ENCODE measurements around the gene MDGA2.

MDGA2 gene

DNA sequence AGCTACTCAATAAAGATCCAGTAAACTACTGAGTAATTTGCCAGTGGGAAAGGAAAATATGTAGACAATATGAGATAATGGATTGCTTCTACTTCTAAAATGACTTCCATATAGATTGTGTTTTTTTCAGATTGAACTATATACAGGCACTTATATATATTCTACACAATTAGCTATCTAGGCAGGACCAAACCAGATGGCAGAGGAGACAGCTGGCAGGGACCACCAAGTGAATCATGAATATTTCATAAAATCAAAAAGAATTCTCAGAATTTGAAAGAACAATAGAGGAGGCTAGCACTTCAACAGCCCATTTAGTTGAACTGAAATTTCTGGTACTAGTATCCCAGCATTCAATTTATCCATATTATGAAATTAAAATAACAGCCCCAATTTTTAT, 685.8 kb downstream of the MDGA2 start:
- Histone ChIP-seq H3K14ac (ENCODE audit: low read length) (no peak overlapping the region), H3K4me1 (ENCODE audit: control insufficient read depth in 2 of 2, insufficient read depth in 1 of 2, low read depth in 1 of 2, low read length in 2 of 2) (no peaks in the 10 kb centered on the region), H3K4me3 (ENCODE audit: low read length in 2 of 2) (no peak overlapping the region), H2AFZ (ENCODE audit: low read length) (no peak overlapping the region), H3K9me3 (replicated peaks in 1 of 2; ENCODE audit: control insufficient read depth in 2 of 2, insufficient read depth in 1 of 2, low read depth in 1 of 2, low read length in 2 of 2) (no peaks in the 10 kb centered on the region), H2BK120ac (ENCODE audit: low read depth, low read length) (no peak overlapping the region), H3K4me2 (ENCODE audit: insufficient read depth, low read length, poor library complexity, severe bottlenecking) (no peak overlapping the region), H4K91ac (ENCODE audit: low read depth, low read length, poor library complexity) (no peak overlapping the region), H2AK5ac (ENCODE audit: low read depth, low read length) (no peak overlapping the region), H3K4ac (ENCODE audit: low read length) (no peak overlapping the region), H3K18ac (ENCODE audit: low read length) (no peak overlapping the region), H3K27ac (replicated peaks; ENCODE audit: low read length) (no peak overlapping the region), H3K9ac (ENCODE audit: low read depth, low read length, poor library complexity) (no peak overlapping the region), H3K36me3 (replicated peaks in 1 of 2; ENCODE audit: control insufficient read depth in 2 of 2, insufficient read depth in 2 of 2, low read length in 2 of 2) (no peaks in the 10 kb centered on the region), H4K8ac (ENCODE audit: low read depth, low read length) (no peak overlapping the region), H2BK5ac (ENCODE audit: low read length) (no peak overlapping the region), H3K79me1 (ENCODE audit: low read depth, low read length) (no peaks in the 10 kb centered on the region), H3K23ac (ENCODE audit: low read depth, low read length, poor library complexity) (no peak overlapping the region), H2BK15ac (ENCODE audit: low read length) (no peak overlapping the region), H2BK12ac (ENCODE audit: low read length) (no peak overlapping the region), H3K27me3 (ENCODE audit: control insufficient read depth in 3 of 3, insufficient read depth in 3 of 3, low read depth in 1 of 3, low read length in 3 of 3) (no peaks in the 10 kb centered on the region)
- no peak for DNase-seq (ENCODE audit: low spot score)

DNA sequence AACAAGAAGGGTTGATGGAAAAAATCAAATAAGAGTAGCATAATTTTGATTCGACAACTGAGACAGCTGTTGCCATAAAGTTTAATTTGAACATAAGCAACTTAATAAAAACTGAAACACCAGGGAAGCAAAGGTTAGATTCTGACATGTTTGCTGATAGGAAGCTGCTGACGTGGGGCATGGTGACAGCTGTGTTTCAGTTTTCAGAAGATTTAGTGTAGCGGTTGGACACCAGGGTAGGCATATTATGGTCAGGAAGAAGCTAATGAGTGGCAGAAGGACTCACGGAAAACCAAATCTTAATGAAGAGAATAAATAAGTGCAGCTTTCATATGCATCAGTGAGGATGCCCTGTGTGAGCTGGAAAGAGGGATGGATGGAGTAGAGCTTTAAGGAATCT, 687.1 kb downstream of the MDGA2 start:
- Histone ChIP-seq H3K9ac (ENCODE audit: low read depth, low read length, poor library complexity) (no peak overlapping the region), H3K79me1 (ENCODE audit: low read depth, low read length) (no peaks in the 10 kb centered on the region), H2BK5ac (ENCODE audit: low read length) (no peak overlapping the region), H2AFZ (ENCODE audit: low read length) (no peak overlapping the region), H3K9me3 (replicated peaks in 1 of 2; ENCODE audit: control insufficient read depth in 2 of 2, insufficient read depth in 1 of 2, low read depth in 1 of 2, low read length in 2 of 2) (no peaks in the 10 kb centered on the region), H3K4me3 (ENCODE audit: low read length in 2 of 2) (no peak overlapping the region), H2BK120ac (ENCODE audit: low read depth, low read length) (no peak overlapping the region), H3K36me3 (replicated peaks in 1 of 2; ENCODE audit: control insufficient read depth in 2 of 2, insufficient read depth in 2 of 2, low read length in 2 of 2) (no peaks in the 10 kb centered on the region), H4K91ac (ENCODE audit: low read depth, low read length, poor library complexity) (no peak overlapping the region), H3K4ac (ENCODE audit: low read length) (no peak overlapping the region), H3K4me1 (ENCODE audit: control insufficient read depth in 2 of 2, insufficient read depth in 1 of 2, low read depth in 1 of 2, low read length in 2 of 2) (no peaks in the 10 kb centered on the region), H2AK5ac (ENCODE audit: low read depth, low read length) (no peak overlapping the region), H3K27me3 (ENCODE audit: control insufficient read depth in 3 of 3, insufficient read depth in 3 of 3, low read depth in 1 of 3, low read length in 3 of 3) (no peaks in the 10 kb centered on the region), H3K18ac (ENCODE audit: low read length) (no peak overlapping the region), H3K14ac (ENCODE audit: low read length) (no peak overlapping the region), H2BK15ac (ENCODE audit: low read length) (no peak overlapping the region), H3K27ac (replicated peaks; ENCODE audit: low read length) (no peak overlapping the region), H4K8ac (ENCODE audit: low read depth, low read length) (no peak overlapping the region), H3K4me2 (ENCODE audit: insufficient read depth, low read length, poor library complexity, severe bottlenecking) (no peak overlapping the region), H2BK12ac (ENCODE audit: low read length) (no peak overlapping the region), H3K23ac (ENCODE audit: low read depth, low read length, poor library complexity) (no peak overlapping the region)
- no peak for DNase-seq (ENCODE audit: low spot score)
- no CpG with 5 or more reads among the region's 4 CpGs for WGBS, 2 donors (ENCODE audit: extremely low coverage in 2 of 2, insufficient read length in 2 of 2, insufficient replicate concordance in 1 of 2)

DNA sequence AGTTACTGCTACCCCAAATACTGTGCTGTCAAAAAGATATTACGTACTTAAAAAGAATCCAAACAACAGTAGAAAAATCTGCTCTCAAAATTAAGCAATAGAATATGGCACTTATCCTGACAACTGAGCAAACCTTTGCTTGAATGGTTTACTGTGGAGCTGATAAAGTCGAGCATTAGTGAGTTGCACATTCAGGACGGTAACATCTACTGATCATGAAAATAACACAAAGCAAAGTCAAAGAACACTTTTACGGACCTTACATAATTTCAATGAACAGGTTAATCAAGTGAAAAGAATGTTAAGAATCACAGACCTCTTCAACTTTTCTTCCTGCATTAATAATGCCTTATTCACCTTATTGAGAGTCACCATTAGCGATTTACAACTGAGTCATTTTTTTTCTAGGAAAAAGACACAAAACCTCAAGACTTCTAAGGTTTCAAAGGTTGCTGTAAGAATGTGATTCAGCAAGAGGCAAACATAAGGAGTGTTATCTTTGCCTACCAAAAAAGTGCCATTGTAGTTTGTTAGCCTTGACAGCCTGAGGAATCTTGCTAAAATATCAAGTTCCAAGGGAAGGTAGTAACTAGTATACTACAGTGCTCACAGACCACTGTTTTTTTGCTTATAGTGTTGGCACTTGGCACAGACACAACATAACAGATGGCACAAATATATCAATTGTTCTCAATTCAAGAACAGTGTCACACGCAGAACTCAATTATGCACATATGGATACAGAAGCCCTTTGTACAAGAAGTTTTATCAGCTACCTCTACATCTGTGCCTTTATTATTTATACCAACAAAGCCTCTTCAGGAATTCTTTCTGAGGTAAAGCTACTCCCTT, 689.6 kb downstream of the MDGA2 start:
- no peak overlapping the region for H2BK12ac ChIP-seq (ENCODE audit: low read length)
- H2BK15ac ChIP-seq (ENCODE audit: low read length), result no peak overlapping the region
- H3K9me3 ChIP-seq (replicated peaks in 1 of 2; ENCODE audit: control insufficient read depth in 2 of 2, insufficient read depth in 1 of 2, low read depth in 1 of 2, low read length in 2 of 2), result no peaks in the 10 kb centered on the region
- no peak overlapping the region for H3K4me2 ChIP-seq (ENCODE audit: insufficient read depth, low read length, poor library complexity, severe bottlenecking)
- no peak overlapping the region for H2AK5ac ChIP-seq (ENCODE audit: low read depth, low read length)
- H3K9ac ChIP-seq (ENCODE audit: low read depth, low read length, poor library complexity), result no peak overlapping the region
- no peaks in the 10 kb centered on the region for H3K79me1 ChIP-seq (ENCODE audit: low read depth, low read length)
- H3K36me3 ChIP-seq (replicated peaks in 1 of 2; ENCODE audit: control insufficient read depth in 2 of 2, insufficient read depth in 2 of 2, low read length in 2 of 2), result no peaks in the 10 kb centered on the region
- no peak overlapping the region for H4K8ac ChIP-seq (ENCODE audit: low read depth, low read length)
- H4K91ac ChIP-seq (ENCODE audit: low read depth, low read length, poor library complexity), result no peak overlapping the region
- no peak overlapping the region for H3K27ac ChIP-seq (replicated peaks; ENCODE audit: low read length)
- H2BK120ac ChIP-seq (ENCODE audit: low read depth, low read length), result no peak overlapping the region
- no peak overlapping the region for H3K14ac ChIP-seq (ENCODE audit: low read length)
- no peaks in the 10 kb centered on the region for H3K4me1 ChIP-seq (ENCODE audit: control insufficient read depth in 2 of 2, insufficient read depth in 1 of 2, low read depth in 1 of 2, low read length in 2 of 2)
- H2AFZ ChIP-seq (ENCODE audit: low read length), result no peak overlapping the region
- no peak overlapping the region for H3K4ac ChIP-seq (ENCODE audit: low read length)
- H3K23ac ChIP-seq (ENCODE audit: low read depth, low read length, poor library complexity), result no peak overlapping the region
- no CpG with 5 or more reads among the region's 6 CpGs for WGBS, 2 donors (ENCODE audit: extremely low coverage in 2 of 2, insufficient read length in 2 of 2, insufficient replicate concordance in 1 of 2)
- H3K4me3 ChIP-seq (ENCODE audit: low read length in 2 of 2), result no peak overlapping the region
- H3K18ac ChIP-seq (ENCODE audit: low read length), result no peak overlapping the region
- H3K27me3 ChIP-seq (ENCODE audit: control insufficient read depth in 3 of 3, insufficient read depth in 3 of 3, low read depth in 1 of 3, low read length in 3 of 3), result no peaks in the 10 kb centered on the region
- no peak for DNase-seq (ENCODE audit: low spot score)
- H2BK5ac ChIP-seq (ENCODE audit: low read length), result no peak overlapping the region

DNA sequence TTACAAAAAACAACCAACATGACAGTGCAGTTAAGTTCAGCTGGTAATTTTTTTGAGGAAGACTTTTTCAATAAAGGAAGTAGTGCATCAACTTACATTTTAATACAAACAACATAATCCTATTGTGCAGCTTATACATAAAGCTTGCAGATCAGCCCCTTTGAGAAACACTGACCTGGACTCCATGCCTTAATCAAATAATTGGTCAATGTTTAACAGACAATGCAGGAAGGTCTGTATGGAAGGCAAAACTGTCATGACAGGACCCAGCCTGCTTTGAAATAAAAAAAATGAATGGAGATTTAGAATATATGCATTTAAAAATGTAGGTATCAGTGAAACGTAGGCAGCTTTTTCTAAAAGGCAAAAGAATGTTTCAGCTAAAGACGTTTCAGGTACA, 702.1 kb downstream of the MDGA2 start:
- H3K27me3 ChIP-seq (ENCODE audit: control insufficient read depth in 3 of 3, insufficient read depth in 3 of 3, low read depth in 1 of 3, low read length in 3 of 3), result no peaks in the 10 kb centered on the region
- H4K8ac ChIP-seq (ENCODE audit: low read depth, low read length), result no peak overlapping the region
- H2BK5ac ChIP-seq (ENCODE audit: low read length), result no peak overlapping the region
- DNase-seq (ENCODE audit: low spot score), result no peak
- H3K9me3 ChIP-seq (replicated peaks in 1 of 2; ENCODE audit: control insufficient read depth in 2 of 2, insufficient read depth in 1 of 2, low read depth in 1 of 2, low read length in 2 of 2), result no peaks in the 10 kb centered on the region
- H2AFZ ChIP-seq (ENCODE audit: low read length), result no peak overlapping the region
- no peak overlapping the region for H3K4ac ChIP-seq (ENCODE audit: low read length)
- H2BK120ac ChIP-seq (ENCODE audit: low read depth, low read length), result no peak overlapping the region
- no peak overlapping the region for H3K4me3 ChIP-seq (ENCODE audit: low read length in 2 of 2)
- H3K23ac ChIP-seq (ENCODE audit: low read depth, low read length, poor library complexity), result no peak overlapping the region
- no peak overlapping the region for H3K27ac ChIP-seq (replicated peaks; ENCODE audit: low read length)
- H3K18ac ChIP-seq (ENCODE audit: low read length), result no peak overlapping the region
- H2AK5ac ChIP-seq (ENCODE audit: low read depth, low read length), result no peak overlapping the region
- no peak overlapping the region for H3K9ac ChIP-seq (ENCODE audit: low read depth, low read length, poor library complexity)
- no peak overlapping the region for H2BK15ac ChIP-seq (ENCODE audit: low read length)
- no CpG with 5 or more reads among the region's 2 CpGs for WGBS, 2 donors (ENCODE audit: extremely low coverage in 2 of 2, insufficient read length in 2 of 2, insufficient replicate concordance in 1 of 2)
- H3K4me1 ChIP-seq (ENCODE audit: control insufficient read depth in 2 of 2, insufficient read depth in 1 of 2, low read depth in 1 of 2, low read length in 2 of 2), result no peaks in the 10 kb centered on the region
- no peaks in the 10 kb centered on the region for H3K36me3 ChIP-seq (replicated peaks in 1 of 2; ENCODE audit: control insufficient read depth in 2 of 2, insufficient read depth in 2 of 2, low read length in 2 of 2)
- H2BK12ac ChIP-seq (ENCODE audit: low read length), result no peak overlapping the region
- no peak overlapping the region for H3K14ac ChIP-seq (ENCODE audit: low read length)
- no peaks in the 10 kb centered on the region for H3K79me1 ChIP-seq (ENCODE audit: low read depth, low read length)
- H4K91ac ChIP-seq (ENCODE audit: low read depth, low read length, poor library complexity), result no peak overlapping the region
- no peak overlapping the region for H3K4me2 ChIP-seq (ENCODE audit: insufficient read depth, low read length, poor library complexity, severe bottlenecking)

Measured in neuronal stem cell (in vitro differentiated cells).